Measurements from ENCODE around the gene FLT4.

GRCh38 chr5:180619563-180619915, 29.9 kb downstream of the FLT4 start:
- TF ChIP-seq CTCF (IDR thresholded peaks at IDR 0.05) = no peak
- no peak for TF ChIP-seq POLR2A (IDR thresholded peaks at IDR 0.05)
- TF ChIP-seq POLR2AphosphoS5 (IDR thresholded peaks at IDR 0.05) = no peak

All from sigmoid colon (tissue), 4 donors.